NCI-H446 (cell line): ENCODE measurements around the gene COX15.
"Not testable (repeated sequence)": the region's sequence is repeated elsewhere in the genome, so short reads cannot be mapped to it uniquely, and the experiment has no call there.

ENCODE experiments used
- DNase-seq, 2 experiments: peaks; one replicate each; lab custom pipeline; 2025; lab: John Stamatoyannopoulos, UW

The COX15 gene

DNA sequence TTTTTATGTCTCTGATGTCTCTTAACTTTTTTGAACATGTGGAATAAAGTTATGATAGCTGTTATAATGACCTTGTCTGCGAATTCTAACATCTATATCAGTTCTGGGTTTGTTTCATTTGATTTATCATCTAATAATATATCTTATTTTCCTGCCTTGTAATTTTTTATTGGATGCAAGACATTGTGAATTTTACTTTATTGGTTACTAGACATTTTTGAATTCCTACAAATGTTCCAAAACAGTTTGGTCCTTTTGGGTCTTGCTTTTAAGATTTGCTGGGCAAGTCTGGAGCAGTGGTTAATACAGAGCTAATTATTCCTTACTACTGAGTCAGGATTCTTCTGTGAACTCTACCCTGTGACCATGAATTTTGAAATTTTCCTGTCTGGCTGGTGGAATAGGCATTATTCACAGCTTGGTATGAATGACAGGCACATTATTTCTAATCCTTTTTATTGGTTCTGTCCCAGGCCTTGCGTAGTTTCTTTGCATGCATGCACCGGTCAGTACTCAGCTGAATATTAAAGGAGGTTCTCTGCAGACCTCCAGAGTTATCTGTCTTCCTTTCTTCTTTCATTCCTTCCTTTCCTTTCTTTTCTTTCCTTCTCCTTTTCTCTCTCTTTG, 9.1 kb upstream of the COX15 start:
- DNase-seq, result no peak

DNA sequence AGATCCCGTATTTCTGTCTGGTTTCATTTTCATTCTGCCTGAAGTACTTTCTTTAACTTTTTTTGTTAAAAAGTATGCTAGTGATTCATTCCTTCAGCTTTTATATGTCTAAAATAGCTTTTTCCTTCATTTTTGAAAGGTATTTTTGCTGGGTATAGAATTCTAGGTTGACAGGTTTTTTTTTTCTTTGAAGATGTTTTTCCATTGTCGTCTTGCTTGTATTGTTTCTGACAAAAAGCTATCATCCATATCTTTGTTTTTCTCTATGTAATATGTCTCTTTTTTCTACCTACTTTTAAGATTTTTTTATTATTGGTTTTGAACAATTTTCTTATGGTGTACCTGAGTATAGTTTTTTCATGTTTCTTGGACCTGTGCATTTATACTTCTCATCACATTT, 8.3 kb upstream of the COX15 start:
- no peak for DNase-seq

GRCh38 chr10:99734111-99734510, 2.2 kb upstream of the COX15 start:
- DNase-seq, result not testable (repeated sequence)

GRCh38 chr10:99733366-99733765, 1.4 kb upstream of the COX15 start:
- no peak for DNase-seq

- DNase-seq, result no peak
Observed at GRCh38 chr10:99731306-99732032, 458 bp downstream of the COX15 start.

- no peak for DNase-seq
Observed at GRCh38 chr10:99730026-99730425, 1.9 kb downstream of the COX15 start.

GRCh38 chr10:99720387-99720786, 11.5 kb downstream of the COX15 start:
- no peak for DNase-seq

- no peak for DNase-seq
Observed at GRCh38 chr10:99714446-99714845, 17.5 kb downstream of the COX15 start.

DNA sequence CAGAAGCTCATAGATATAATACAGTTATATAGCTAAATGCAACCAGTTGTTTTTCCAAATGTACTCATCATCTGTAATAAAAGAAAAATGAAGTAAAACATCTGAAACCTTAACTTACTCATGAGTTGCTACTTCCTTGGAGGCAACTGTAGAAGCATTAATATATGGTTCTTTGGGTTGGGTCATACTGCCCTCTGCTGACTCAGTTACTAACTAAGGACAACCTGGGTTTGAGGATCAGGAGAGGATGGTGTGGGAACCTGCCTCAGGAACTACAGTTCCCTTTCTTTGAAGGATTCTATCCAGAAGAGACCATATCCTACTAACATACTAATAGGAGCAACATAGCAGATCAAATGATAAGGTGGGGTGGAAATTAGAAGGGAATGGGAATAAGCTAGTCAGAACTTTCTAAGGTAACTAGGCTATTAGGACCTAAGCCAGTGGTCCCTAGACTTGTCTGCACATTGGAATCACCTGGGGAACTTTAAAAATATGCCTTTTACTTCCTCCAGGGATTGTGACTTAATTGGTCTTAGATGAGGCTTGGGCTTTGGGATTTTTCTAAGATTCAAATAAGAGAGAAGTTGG, 20.7 kb downstream of the COX15 start:
- DNase-seq, result peak; percentile 0 to 3

- no peak for DNase-seq
Observed at GRCh38 chr10:99709480-99710229, 22.3 kb downstream of the COX15 start.

DNA sequence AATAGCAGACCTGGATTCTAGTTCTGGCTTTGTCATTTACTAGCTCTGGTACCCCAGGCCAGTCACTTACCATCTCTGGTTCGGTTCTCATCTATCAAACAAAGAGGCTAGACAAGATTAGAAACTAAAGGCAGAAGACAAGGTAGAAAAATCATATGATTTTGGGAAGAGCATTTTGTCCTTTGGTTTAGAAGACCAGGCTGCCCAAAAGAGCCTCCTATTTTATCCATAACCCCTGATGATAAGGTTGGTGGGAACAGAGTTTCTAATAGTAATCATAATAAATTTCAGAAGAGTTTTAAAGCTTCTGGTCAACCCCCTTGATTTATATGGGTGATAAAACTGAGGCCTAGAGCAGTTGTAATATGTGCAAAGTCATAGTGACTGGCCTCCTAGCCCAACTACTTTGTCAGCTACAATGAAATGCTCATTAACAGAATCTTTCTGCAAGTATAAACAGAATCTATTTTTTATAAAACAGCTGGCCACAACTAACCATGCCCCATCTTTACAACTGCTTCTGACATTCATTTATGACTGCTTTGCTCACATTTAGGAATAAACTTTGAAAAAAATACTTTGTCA, 23.4 kb downstream of the COX15 start:
- no peak for DNase-seq

GRCh38 chr10:99700649-99701048, 31.3 kb downstream of the COX15 start:
- DNase-seq, result no peak

DNA sequence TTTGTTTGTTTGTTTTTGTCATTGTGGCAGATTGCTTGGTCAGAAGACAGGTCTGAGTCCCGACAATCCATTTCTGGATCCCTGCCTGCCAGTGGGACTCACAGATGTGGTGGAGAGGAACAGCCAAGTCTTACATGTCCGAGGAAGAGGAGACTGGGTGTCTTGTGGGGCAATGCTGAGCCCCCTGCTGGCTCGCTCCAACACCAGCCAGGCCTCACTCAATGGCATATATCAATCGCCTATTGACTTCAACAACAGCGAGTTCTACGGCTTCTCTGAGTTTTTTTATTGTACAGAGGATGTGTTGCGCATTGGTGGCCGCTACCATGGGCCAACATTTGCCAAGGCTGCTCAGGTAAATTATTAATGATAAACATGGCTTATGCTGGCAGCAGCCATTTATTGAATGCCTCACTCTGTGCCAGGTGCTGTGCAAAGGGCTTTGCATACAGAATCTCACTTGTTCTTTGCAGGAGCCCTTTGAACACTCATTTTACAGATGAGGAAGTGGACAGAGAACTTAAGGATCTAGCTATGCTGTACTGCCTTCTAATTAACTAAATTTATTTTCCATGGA, 33.3 kb downstream of the COX15 start:
- no peak for DNase-seq

GRCh38 chr10:99695761-99696160, 36.2 kb downstream of the COX15 start:
- no peak for DNase-seq

- DNase-seq, result no peak
Observed at GRCh38 chr10:99693933-99694583, 37.9 kb downstream of the COX15 start.

DNA sequence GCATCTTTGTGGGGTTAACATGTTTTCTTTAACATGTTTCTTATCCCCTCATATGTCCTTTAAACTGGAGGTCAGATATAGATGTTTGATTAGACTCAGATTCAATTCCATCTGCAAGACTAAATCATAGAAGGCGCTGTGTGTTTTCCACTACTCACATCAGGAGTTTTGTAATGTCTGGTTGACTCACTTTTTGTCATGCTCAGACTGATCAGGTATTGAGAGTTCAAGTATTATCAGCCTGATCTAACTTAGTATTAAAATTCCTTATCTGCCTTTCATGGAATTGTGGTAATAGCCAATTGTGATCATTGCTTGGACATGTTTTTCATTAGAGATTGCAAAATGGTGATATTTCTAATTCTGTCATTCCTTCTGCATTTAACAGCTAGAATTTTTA, 42.5 kb downstream of the COX15 start:
- DNase-seq, result no peak

GRCh38 chr10:99685597-99685967, 46.3 kb downstream of the COX15 start:
- DNase-seq, result no peak

DNA sequence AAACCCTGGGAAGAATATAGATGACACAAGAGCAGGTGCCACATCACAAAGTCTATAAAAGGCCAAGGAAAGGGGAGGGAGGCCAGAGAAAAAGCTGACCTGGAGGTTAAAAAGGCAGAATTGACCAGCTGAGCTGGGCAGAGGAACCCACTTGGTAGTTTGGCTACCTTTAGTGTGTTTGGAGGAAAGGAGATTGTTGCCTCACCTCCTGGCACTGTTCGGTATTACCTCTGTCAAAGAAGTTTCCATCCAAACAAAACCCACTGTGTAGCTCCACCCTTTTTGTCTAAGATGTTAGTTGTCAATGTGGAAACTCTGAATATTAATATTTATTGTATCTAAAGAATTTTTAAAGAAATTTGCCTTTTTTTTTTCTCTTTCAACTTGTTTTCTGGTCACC, 49.2 kb downstream of the COX15 start:
- DNase-seq, result no peak
